PC-9 (cell line): ENCODE data around the gene MBD4. TPM values are rescaled to one million over a fixed set of nuclear protein-coding genes. Genes with fewer than 3 reads are reported as not detected.

Source experiments
- BruUV-seq: library from RNA; stranded (reverse); fragments of 400-500 nt; replicated peaks from 2 replicates; lab custom pipeline; 2021; lab: Mats Ljungman, UMichigan
- CTCF ChIA-PET: fragments of 300-600 bp; sonication (Branson Sonifier 250); formaldehyde crosslinking; loops from one replicate; lab custom pipeline; 2022; ENCODE audit warnings: antibody characterized with exemption; lab: Charles Lee
- POLR2A ChIA-PET: fragments of 300-600 bp; sonication (Branson Sonifier 250); formaldehyde crosslinking; loops from one replicate; lab custom pipeline; 2022; ENCODE audit warnings: antibody characterized with exemption; ENCODE audit not compliant: unreplicated experiment; lab: Charles Lee
- DNase-seq, 2 experiments: peaks; one replicate each; pipeline versions ENCODE4 v3.0.0 to v3.0.0-alpha.2; 2015 to 2022; ENCODE audit warnings: mixed read lengths in 1 of 2
- H2AFZ ChIP-seq: fragments of 200-600 bp; sonication (generic); 2 replicates; pipeline ENCODE4 v1.8.1; 2017; ENCODE audit warnings: antibody characterized with exemption
- H3F3A ChIP-seq: fragments of 200-600 bp; sonication (generic); 2 replicates; pipeline ENCODE4 v1.8.1; 2017; ENCODE audit warnings: antibody characterized with exemption, mild to moderate bottlenecking, low read depth; ENCODE audit not compliant: insufficient read depth
- H3K27ac ChIP-seq: fragments of 200-600 bp; sonication (generic); 2 replicates; pipeline ENCODE4 v1.6.1; 2016; ENCODE audit warnings: mixed run types
- H3K27me3 ChIP-seq: fragments of 200-600 bp; sonication (generic); 2 replicates; pipeline ENCODE4 v1.6.1; 2016; ENCODE audit warnings: low read depth, mixed run types; ENCODE audit not compliant: insufficient read depth
- H3K36me3 ChIP-seq: fragments of 200-600 bp; sonication (generic); 2 replicates; pipeline ENCODE4 v1.6.1; 2016; ENCODE audit warnings: low read depth, mixed run types
- H3K4me1 ChIP-seq: fragments of 200-600 bp; sonication (generic); replicated peaks from 2 replicates; pipeline ENCODE4 v1.6.1; 2016; ENCODE audit warnings: mixed run types; ENCODE audit not compliant: insufficient read depth
- H3K4me2 ChIP-seq: fragments of 200-600 bp; sonication (generic); 2 replicates; pipeline ENCODE4 v1.6.1; 2017; ENCODE audit warnings: mixed run types
- H3K4me3 ChIP-seq: fragments of 200-600 bp; sonication (generic); 2 replicates; pipeline ENCODE4 v1.6.1; 2016; ENCODE audit warnings: mixed run types
- H3K79me2 ChIP-seq: fragments of 200-600 bp; sonication (generic); 2 replicates; pipeline ENCODE4 v1.6.1; 2017; ENCODE audit warnings: low read depth, mixed run types
- H3K9me2 ChIP-seq: fragments of 200-600 bp; sonication (generic); 2 replicates; pipeline ENCODE4 v1.8.1; 2017; ENCODE audit warnings: mild to moderate bottlenecking; ENCODE audit not compliant: insufficient read depth
- H3K9me3 ChIP-seq: fragments of 200-600 bp; sonication (generic); 2 replicates; pipeline ENCODE4 v1.8.1; 2016; ENCODE audit warnings: low read depth; ENCODE audit not compliant: insufficient read depth
- H4K20me1 ChIP-seq: fragments of 200-600 bp; sonication (generic); 2 replicates; pipeline ENCODE4 v1.8.1; 2017; ENCODE audit not compliant: insufficient read depth
- EZH2 ChIP-seq: fragments of 200-600 bp; sonication (generic); IDR thresholded peaks from 2 replicates; pipeline ENCODE4 v1.8.0; 2017; ENCODE audit warnings: antibody characterized with exemption, low read depth
- intact Hi-C: fragments of 100-400 bp; cut with micrococcal nuclease; formaldehyde crosslinking; loops from one replicate; pipeline ENCODE4 v1.10.0; 2022; ENCODE audit not compliant: unreplicated experiment
- total RNA-seq: library from RNA; stranded (reverse); gene quantifications from 2 replicates; pipeline ENCODE4 v1.2.3, GENCODE V29; 2021
- TF ChIP-seq, protein P1 (sequence below): fragments of 200-600 bp; sonication (generic); conservative IDR thresholded peaks from 2 replicates; pipeline ENCODE4 v1.6.1; 2017; ENCODE audit warnings: mixed run types, antibody characterized with exemption, mild to moderate bottlenecking, moderate library complexity

Gene MBD4
- total RNA-seq, 1 experiment from 2014 or later: 48.6 TPM

DNA sequence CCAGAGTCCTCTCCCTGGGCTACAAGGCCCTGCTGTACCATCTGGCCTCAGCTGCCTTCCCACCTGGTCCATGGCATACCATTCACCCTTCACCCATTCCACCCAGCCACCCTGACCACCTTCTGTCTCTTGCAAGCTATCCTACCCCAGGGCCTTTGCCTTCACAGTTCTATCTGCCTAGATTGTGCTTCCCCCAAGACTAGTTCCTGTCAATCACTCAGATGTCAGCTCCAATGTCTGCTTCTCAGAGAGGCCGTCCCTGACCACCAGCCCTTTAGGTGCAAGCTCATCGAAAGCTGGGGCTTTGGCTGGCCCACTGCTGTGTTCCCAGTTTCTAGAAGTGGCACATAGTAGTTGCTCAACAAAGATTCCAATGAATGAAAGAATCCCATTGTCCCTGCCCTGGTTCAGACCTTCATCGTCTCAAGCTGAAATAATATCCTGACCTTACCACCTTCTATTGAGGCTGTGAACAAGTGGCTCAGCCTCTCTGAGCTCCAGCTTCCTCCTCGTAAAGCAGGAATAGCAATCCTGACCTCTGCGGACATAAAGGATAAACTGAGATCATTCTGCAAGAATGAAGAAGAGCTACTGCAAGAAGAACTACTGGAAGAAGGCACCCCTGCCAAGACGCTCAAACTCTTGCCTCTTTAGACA lies 27.1 kb downstream of the MBD4 start:
- peaks cover 28% of the 10 kb centered on the region for H3K4me1 ChIP-seq
- H3K4me3 ChIP-seq: no peak overlapping the region
- H3K9me3 ChIP-seq: no peaks in the 10 kb centered on the region
- intact Hi-C loops: no loop called here
- TF ChIP-seq, protein P1, sequence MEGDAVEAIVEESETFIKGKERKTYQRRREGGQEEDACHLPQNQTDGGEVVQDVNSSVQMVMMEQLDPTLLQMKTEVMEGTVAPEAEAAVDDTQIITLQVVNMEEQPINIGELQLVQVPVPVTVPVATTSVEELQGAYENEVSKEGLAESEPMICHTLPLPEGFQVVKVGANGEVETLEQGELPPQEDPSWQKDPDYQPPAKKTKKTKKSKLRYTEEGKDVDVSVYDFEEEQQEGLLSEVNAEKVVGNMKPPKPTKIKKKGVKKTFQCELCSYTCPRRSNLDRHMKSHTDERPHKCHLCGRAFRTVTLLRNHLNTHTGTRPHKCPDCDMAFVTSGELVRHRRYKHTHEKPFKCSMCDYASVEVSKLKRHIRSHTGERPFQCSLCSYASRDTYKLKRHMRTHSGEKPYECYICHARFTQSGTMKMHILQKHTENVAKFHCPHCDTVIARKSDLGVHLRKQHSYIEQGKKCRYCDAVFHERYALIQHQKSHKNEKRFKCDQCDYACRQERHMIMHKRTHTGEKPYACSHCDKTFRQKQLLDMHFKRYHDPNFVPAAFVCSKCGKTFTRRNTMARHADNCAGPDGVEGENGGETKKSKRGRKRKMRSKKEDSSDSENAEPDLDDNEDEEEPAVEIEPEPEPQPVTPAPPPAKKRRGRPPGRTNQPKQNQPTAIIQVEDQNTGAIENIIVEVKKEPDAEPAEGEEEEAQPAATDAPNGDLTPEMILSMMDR: no peak
- no peak for TF ChIP-seq EZH2
- no peaks in the 10 kb centered on the region for H4K20me1 ChIP-seq
- POLR2A ChIA-PET: interaction anchor here (0.5 kb wide), 2 partner anchors 27 to 324 kb away, joined by 3 to 9 read pairs; partner anchors contain the start of gene MBD4
- DNase-seq: peak in 1 of 2 experiments; percentile 25
- BruUV-seq: no TSS peak
- no peaks in the 10 kb centered on the region for H3K79me2 ChIP-seq
- peak overlapping the region; percentile 45 for H3K27ac ChIP-seq
- CTCF ChIA-PET: interaction anchor here (0.9 kb wide), 1 partner anchor 29 kb away, joined by 3 read pairs; no protein-coding TSS in a partner anchor
- H2AFZ ChIP-seq: no peak overlapping the region
- H3K4me2 ChIP-seq: peak overlapping the region; percentile 48; the same call in 1 of the 2 replicates
- no peaks in the 10 kb centered on the region for H3K36me3 ChIP-seq
- peaks cover 26% of the 10 kb centered on the region; the same call in 1 of the 2 replicates for H3F3A ChIP-seq
- no peaks in the 10 kb centered on the region for H3K9me2 ChIP-seq
- no peaks in the 10 kb centered on the region for H3K27me3 ChIP-seq

GRCh38 chr3:129410971-129411370 lies 28.8 kb downstream of the MBD4 start:
- no peak for TF ChIP-seq EZH2
- TF ChIP-seq, protein P1: no peak
- BruUV-seq: no TSS peak
- Histone ChIP-seq H3K4me2 (no peak overlapping the region), H3F3A (peaks cover 26% of the 10 kb centered on the region; the same call in 1 of the 2 replicates), H3K79me2 (no peaks in the 10 kb centered on the region), H4K20me1 (no peaks in the 10 kb centered on the region), H3K9me2 (no peaks in the 10 kb centered on the region), H3K36me3 (no peaks in the 10 kb centered on the region), H3K4me1 (peaks cover 28% of the 10 kb centered on the region), H3K27me3 (no peaks in the 10 kb centered on the region), H3K4me3 (no peak overlapping the region), H3K9me3 (no peaks in the 10 kb centered on the region), H3K27ac (no peak overlapping the region), H2AFZ (no peak overlapping the region)
- intact Hi-C loops: no loop called here
- POLR2A ChIA-PET: no interaction called here
- DNase-seq: no peak
- CTCF ChIA-PET: no interaction called here

DNA sequence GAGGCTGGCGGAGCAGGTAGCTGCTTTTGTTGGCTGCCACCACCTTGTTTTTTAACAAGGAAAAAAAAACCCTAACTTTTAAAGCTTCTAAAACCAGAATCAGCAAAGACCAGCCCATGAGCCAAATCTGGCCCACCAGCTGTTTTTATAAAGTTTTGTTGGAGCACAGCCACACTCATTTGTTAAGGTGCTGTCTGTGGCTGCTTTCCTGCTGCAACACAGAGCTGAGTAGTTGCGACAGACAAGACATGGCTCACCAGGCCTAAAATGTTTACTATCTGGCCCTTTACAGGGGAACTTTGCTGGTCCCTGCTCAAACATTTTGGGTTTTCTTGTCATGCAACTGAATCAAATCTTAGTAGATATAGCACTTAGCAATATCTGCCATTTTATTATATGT lies 30.2 kb downstream of the MBD4 start:
- Histone ChIP-seq H3K4me3 (no peak overlapping the region), H3K27ac (no peak overlapping the region), H3K4me2 (no peak overlapping the region), H3K4me1 (peaks cover 24% of the 10 kb centered on the region), H3K9me2 (no peaks in the 10 kb centered on the region), H3K36me3 (no peaks in the 10 kb centered on the region), H4K20me1 (no peaks in the 10 kb centered on the region), H3F3A (peaks cover 21% of the 10 kb centered on the region; the same call in 1 of the 2 replicates), H3K79me2 (no peaks in the 10 kb centered on the region), H3K9me3 (no peaks in the 10 kb centered on the region), H2AFZ (no peak overlapping the region), H3K27me3 (no peaks in the 10 kb centered on the region)
- TF ChIP-seq, protein P1: no peak
- TF ChIP-seq EZH2: no peak
- ChIA-PET CTCF (interaction anchor here (0.7 kb wide), 1 partner anchor 424 kb away, joined by 3 read pairs; no protein-coding TSS in a partner anchor), POLR2A (no interaction called here)
- intact Hi-C loops: no loop called here
- BruUV-seq: no TSS peak
- no peak for DNase-seq
